GM06990 (cell line): ENCODE data around the gene KLRC2.

Source experiments
- DNase-seq: peaks from one replicate; pipeline ENCODE4 v3.0.0-alpha.2; 2011; ENCODE audit not compliant: insufficient read length; ENCODE audit errors: extremely low read depth
- H3K27me3 ChIP-seq: replicated peaks from 2 replicates; pipeline ENCODE4 v1.6.0; 2011; ENCODE audit warnings: low read length; ENCODE audit not compliant: control insufficient read depth, insufficient read depth
- H3K36me3 ChIP-seq: 2 replicates; pipeline ENCODE4 v1.5.1; 2011; ENCODE audit warnings: low read length; ENCODE audit not compliant: control insufficient read depth, insufficient read depth
- H3K4me3 ChIP-seq: replicated peaks from 2 replicates; pipeline ENCODE4 v1.5.1; 2011; ENCODE audit warnings: low read depth, mild to moderate bottlenecking, control low read depth, low read length
- CTCF ChIP-seq: IDR thresholded peaks from 2 replicates; pipeline ENCODE4 v1.5.1; 2011; ENCODE audit warnings: low read length, control low read depth, mild to moderate bottlenecking, inconsistent platforms; ENCODE audit not compliant: insufficient read depth, poor library complexity, severe bottlenecking

The KLRC2 gene

GRCh38 chr12:10386857-10387256 lies 49.0 kb downstream of the KLRC2 start:
- DNase-seq, result no peak
- Histone ChIP-seq H3K27me3 (no peaks in the 10 kb centered on the region), H3K36me3 (no peaks in the 10 kb centered on the region), H3K4me3 (no peak overlapping the region)
- no peak for TF ChIP-seq CTCF

GRCh38 chr12:10385166-10385613 lies 50.6 kb downstream of the KLRC2 start:
- DNase-seq, result no peak
- H3K27me3 ChIP-seq, result no peaks in the 10 kb centered on the region
- no peak overlapping the region for H3K4me3 ChIP-seq
- no peaks in the 10 kb centered on the region for H3K36me3 ChIP-seq
- TF ChIP-seq CTCF, result no peak

GRCh38 chr12:10384191-10384590 lies 51.6 kb downstream of the KLRC2 start:
- Histone ChIP-seq H3K27me3 (no peaks in the 10 kb centered on the region), H3K4me3 (no peak overlapping the region), H3K36me3 (no peaks in the 10 kb centered on the region)
- DNase-seq, result no peak
- no peak for TF ChIP-seq CTCF

GRCh38 chr12:10381928-10382628 lies 53.7 kb downstream of the KLRC2 start:
- DNase-seq, result no peak
- Histone ChIP-seq H3K4me3 (no peak overlapping the region), H3K36me3 (no peaks in the 10 kb centered on the region), H3K27me3 (no peaks in the 10 kb centered on the region)
- no peak for TF ChIP-seq CTCF
